ENCODE results near the gene GALK1.

GALK1 gene

GRCh38 chr17:75723171-75723930 lies 41.6 kb downstream of the GALK1 start:
- peak; percentile 15 for DNase-seq

GRCh38 chr17:75722542-75723095 lies 42.4 kb downstream of the GALK1 start:
- DNase-seq: no peak

- no peak for DNase-seq
These were observed 42.9 kb downstream of the GALK1 start for GRCh38 chr17:75722076-75722475.

- no peak for DNase-seq
These were observed 43.5 kb downstream of the GALK1 start for GRCh38 chr17:75721463-75722011.

GRCh38 chr17:75720656-75721462 lies 44.1 kb downstream of the GALK1 start, which contains the start of gene ITGB4:
TSS of gene ITGB4 (plus strand) at chr17:75721459. CDS start at chr17:75724704, 3,245 bp downstream.
- no peak for DNase-seq

GRCh38 chr17:75719732-75720131 lies 45.3 kb downstream of the GALK1 start:
- no peak for DNase-seq

- no peak for DNase-seq
These were observed 52.5 kb downstream of the GALK1 start for GRCh38 chr17:75712446-75712845.

Data from T1000 (cell line).